ENCODE results near the gene ZDHHC5. TPM values are rescaled to one million over a fixed set of nuclear protein-coding genes. Genes with fewer than 3 reads are reported as not detected.
"Not testable (repeated sequence)": the region's sequence is repeated elsewhere in the genome, so short reads cannot be mapped to it uniquely, and the experiment has no call there.

Gene ZDHHC5
- total and polyA plus RNA-seq, 4 donors: 28.7 to 63.2 (median 42.9) TPM

DNA sequence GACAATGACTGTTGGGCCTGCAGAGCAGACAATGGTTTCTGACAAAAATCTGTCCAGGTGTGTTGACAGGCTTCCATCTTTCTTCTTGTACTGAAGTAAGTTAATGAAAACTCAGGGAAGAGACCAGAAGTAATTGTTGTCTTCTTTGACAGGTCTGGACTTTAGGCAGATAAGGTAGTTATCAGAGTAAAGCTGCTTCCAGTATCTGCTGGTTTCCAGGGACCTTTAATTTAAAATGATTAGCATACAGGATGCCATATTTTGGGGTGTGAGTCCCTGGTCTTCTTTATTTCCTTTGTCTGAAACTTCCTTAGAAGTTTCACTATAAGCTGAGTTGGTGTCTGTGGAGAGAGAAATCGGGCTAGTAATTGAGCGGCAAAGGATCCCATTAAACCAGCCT lies 45.9 kb downstream of the ZDHHC5 start:
- TF ChIP-seq, protein P1, sequence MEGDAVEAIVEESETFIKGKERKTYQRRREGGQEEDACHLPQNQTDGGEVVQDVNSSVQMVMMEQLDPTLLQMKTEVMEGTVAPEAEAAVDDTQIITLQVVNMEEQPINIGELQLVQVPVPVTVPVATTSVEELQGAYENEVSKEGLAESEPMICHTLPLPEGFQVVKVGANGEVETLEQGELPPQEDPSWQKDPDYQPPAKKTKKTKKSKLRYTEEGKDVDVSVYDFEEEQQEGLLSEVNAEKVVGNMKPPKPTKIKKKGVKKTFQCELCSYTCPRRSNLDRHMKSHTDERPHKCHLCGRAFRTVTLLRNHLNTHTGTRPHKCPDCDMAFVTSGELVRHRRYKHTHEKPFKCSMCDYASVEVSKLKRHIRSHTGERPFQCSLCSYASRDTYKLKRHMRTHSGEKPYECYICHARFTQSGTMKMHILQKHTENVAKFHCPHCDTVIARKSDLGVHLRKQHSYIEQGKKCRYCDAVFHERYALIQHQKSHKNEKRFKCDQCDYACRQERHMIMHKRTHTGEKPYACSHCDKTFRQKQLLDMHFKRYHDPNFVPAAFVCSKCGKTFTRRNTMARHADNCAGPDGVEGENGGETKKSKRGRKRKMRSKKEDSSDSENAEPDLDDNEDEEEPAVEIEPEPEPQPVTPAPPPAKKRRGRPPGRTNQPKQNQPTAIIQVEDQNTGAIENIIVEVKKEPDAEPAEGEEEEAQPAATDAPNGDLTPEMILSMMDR (IDR thresholded peaks at IDR 0.05; ENCODE audit: control extremely low read depth, extremely low read depth): no peak
- ATAC-seq (ENCODE audit: insufficient read depth, low FRiP score) (no peak), DNase-seq (no peak)
- Histone ChIP-seq H3K27ac (ENCODE audit: low read depth in 1 of 2, low read length in 1 of 2) (no peak overlapping the region), H3K4me1 (ENCODE audit: control insufficient read depth in 5 of 5, insufficient read depth in 5 of 5, low read length in 5 of 5) (peaks cover 0 to 22% (median 11%) of the 10 kb centered on the region in 5 donors), H3K36me3 (ENCODE audit: control insufficient read depth in 4 of 4, insufficient read depth in 4 of 4, low read length in 4 of 4) (peaks cover 0 to 5% (median 3%) of the 10 kb centered on the region in 4 donors), H3K4me3 (no peak overlapping the region), H3K27me3 (ENCODE audit: control insufficient read depth in 3 of 3, insufficient read depth in 3 of 3, low read length in 2 of 3) (no peaks in the 10 kb centered on the region), H3K9me3 (ENCODE audit: control insufficient read depth in 4 of 4, insufficient read depth in 3 of 4, low read length in 3 of 4) (no peaks in the 10 kb centered on the region), H3K9ac (ENCODE audit: insufficient read depth in 1 of 2, low read length in 2 of 2) (peak overlapping the region in 1 of 2 donors; percentile 85)
- WGBS, 2 donors: 95 to 98% methylated on average over 2 of the region's 2 CpGs

DNA sequence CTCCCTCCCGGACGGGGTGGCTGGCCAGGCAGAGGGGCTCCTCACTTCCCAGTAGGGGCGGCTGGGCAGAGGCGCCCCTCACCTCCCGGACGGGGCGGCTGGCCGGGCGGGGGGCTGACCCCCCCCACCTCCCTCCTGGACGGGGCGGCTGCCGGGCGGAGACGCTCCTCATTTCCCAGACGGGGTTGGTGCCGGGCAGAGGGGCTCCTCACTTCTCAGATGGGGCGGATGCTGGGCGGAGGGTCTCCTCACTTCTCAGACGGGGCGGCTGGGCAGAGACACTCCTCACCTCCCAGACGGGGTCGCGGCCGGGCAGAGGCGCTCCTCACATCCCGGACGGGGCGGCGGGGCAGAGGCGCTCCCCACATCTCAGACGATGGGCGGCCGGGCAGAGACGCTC lies 48.8 kb downstream of the ZDHHC5 start:
- not testable (repeated sequence) for H3K27me3 ChIP-seq (ENCODE audit: control insufficient read depth in 3 of 3, insufficient read depth in 3 of 3, low read length in 2 of 3); H3K9me3 ChIP-seq (ENCODE audit: control insufficient read depth in 4 of 4, insufficient read depth in 3 of 4, low read length in 3 of 4); H3K9ac ChIP-seq (ENCODE audit: insufficient read depth in 1 of 2, low read length in 2 of 2); H3K4me3 ChIP-seq; H3K27ac ChIP-seq (ENCODE audit: low read depth in 1 of 2, low read length in 1 of 2); ATAC-seq (ENCODE audit: insufficient read depth, low FRiP score); DNase-seq
- Histone ChIP-seq H3K36me3 (ENCODE audit: control insufficient read depth in 4 of 4, insufficient read depth in 4 of 4, low read length in 4 of 4) (peaks cover 0 to 10% (median 3%) of the 10 kb centered on the region in 4 donors), H3K4me1 (ENCODE audit: control insufficient read depth in 5 of 5, insufficient read depth in 5 of 5, low read length in 5 of 5) (peaks cover 0 to 12% (median 5%) of the 10 kb centered on the region in 5 donors)
- WGBS, 2 donors: 93 to 99% methylated on average over 21 to 22 of the region's 34 CpGs

DNA sequence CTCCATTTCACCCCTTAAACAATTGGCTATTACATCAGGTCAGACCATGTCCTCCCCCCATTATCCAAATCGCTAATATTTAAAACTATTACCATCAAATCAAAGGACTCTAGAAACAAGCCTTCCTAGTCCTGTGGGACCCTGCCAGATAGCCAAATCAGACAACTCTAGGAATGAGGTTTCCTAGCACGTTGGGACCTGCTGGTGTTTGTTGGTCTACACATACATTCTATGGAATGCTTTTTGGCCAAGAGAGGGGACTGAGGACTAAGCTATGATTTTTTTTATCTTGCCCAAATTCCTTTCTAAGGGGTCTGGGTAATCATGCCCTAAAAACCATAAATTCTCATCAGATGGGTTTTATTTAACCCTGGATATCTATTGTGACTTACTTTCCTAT lies 59.3 kb downstream of the ZDHHC5 start:
- H3K27me3 ChIP-seq (ENCODE audit: control insufficient read depth in 3 of 3, insufficient read depth in 3 of 3, low read length in 2 of 3): no peaks in the 10 kb centered on the region
- H3K4me1 ChIP-seq (ENCODE audit: control insufficient read depth in 5 of 5, insufficient read depth in 5 of 5, low read length in 5 of 5): peaks cover 0 to 5% (median 0%) of the 10 kb centered on the region in 5 donors
- H3K36me3 ChIP-seq (ENCODE audit: control insufficient read depth in 4 of 4, insufficient read depth in 4 of 4, low read length in 4 of 4): peaks cover 2 to 3% (median 2%) of the 10 kb centered on the region in 4 donors
- 75 to 81% methylated on average over 2 of the region's 2 CpGs for WGBS, 2 donors
- DNase-seq: no peak
- TF ChIP-seq, protein P1 (IDR thresholded peaks at IDR 0.05; ENCODE audit: control extremely low read depth, extremely low read depth): no peak
- no peak overlapping the region for H3K9ac ChIP-seq (ENCODE audit: insufficient read depth in 1 of 2, low read length in 2 of 2)
- no peaks in the 10 kb centered on the region for H3K9me3 ChIP-seq (ENCODE audit: control insufficient read depth in 4 of 4, insufficient read depth in 3 of 4, low read length in 3 of 4)
- H3K27ac ChIP-seq (ENCODE audit: low read depth in 1 of 2, low read length in 1 of 2): no peak overlapping the region
- H3K4me3 ChIP-seq: no peak overlapping the region
- ATAC-seq (ENCODE audit: insufficient read depth, low FRiP score): no peak

DNA sequence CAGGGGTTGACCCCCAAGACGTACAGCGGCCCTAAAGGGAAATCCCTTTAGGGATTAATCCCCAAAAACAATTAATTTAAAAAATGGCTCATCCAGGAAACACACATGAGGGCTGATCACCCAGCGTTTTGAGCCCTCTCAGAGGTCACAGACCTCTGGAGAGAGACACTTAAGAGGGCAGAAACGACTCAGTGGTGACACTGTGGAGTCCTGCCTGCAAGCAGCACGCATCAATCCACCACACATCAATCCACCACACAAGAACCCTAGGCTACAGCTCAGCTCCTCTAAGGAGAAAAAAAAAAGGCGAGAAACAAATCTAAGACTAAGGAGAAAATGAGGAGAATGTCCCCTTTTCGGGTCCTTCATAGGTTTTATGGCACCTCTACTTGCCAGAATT lies 60.9 kb downstream of the ZDHHC5 start:
- H3K9me3 ChIP-seq (ENCODE audit: control insufficient read depth in 4 of 4, insufficient read depth in 3 of 4, low read length in 3 of 4): no peaks in the 10 kb centered on the region
- DNase-seq (no peak), ATAC-seq (ENCODE audit: insufficient read depth, low FRiP score) (no peak)
- peaks cover 0 to 3% (median 2%) of the 10 kb centered on the region in 4 donors for H3K36me3 ChIP-seq (ENCODE audit: control insufficient read depth in 4 of 4, insufficient read depth in 4 of 4, low read length in 4 of 4)
- H3K9ac ChIP-seq (ENCODE audit: insufficient read depth in 1 of 2, low read length in 2 of 2): no peak overlapping the region
- peaks cover 0 to 5% (median 0%) of the 10 kb centered on the region in 5 donors for H3K4me1 ChIP-seq (ENCODE audit: control insufficient read depth in 5 of 5, insufficient read depth in 5 of 5, low read length in 5 of 5)
- H3K27me3 ChIP-seq (ENCODE audit: control insufficient read depth in 3 of 3, insufficient read depth in 3 of 3, low read length in 2 of 3): no peaks in the 10 kb centered on the region
- TF ChIP-seq, protein P1 (IDR thresholded peaks at IDR 0.05; ENCODE audit: control extremely low read depth, extremely low read depth): no peak
- 82 to 89% methylated on average over 7 of the region's 7 CpGs for WGBS, 2 donors
- no peak overlapping the region for H3K27ac ChIP-seq (ENCODE audit: low read depth in 1 of 2, low read length in 1 of 2)
- no peak overlapping the region for H3K4me3 ChIP-seq
